ENCODE measurements around the gene NR3C2.

NR3C2 gene

DNA sequence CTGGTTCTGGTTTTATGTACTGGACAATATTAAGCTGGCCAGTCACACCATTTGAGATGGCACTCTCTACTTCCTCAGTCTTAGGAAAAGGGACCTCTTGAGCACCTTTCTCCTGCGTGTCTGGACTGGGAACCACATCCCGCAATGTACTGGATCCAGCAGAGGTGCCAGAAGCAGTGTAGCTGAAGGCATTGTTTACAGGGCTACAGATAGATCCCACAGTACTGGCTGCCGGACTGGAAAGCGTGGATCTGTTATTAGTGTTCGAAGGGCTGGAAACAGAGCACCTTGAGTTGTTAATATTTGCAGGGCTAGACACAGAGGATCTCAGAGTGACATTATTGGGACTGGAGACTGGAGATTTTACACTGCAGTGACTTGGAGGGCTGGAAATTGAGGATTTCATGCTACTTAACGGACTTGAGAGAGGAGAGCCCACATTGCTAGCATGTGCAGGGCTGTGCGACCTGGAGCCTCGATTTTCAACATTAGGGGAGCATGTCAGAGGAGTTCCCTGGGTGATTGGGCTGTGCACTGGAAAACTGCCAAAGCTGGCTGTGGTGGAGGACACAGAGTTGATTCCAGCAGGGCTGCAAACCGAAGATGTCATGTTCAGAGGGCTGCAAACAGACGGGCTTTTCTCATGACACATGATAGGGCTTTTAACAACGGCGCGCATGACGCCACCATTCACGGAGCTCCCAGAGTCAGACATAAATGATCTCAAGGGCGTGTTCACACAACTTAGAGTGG, 6.4 kb downstream of the NR3C2 start:
- no peak for DNase-seq (ENCODE audit: low spot score)

DNA sequence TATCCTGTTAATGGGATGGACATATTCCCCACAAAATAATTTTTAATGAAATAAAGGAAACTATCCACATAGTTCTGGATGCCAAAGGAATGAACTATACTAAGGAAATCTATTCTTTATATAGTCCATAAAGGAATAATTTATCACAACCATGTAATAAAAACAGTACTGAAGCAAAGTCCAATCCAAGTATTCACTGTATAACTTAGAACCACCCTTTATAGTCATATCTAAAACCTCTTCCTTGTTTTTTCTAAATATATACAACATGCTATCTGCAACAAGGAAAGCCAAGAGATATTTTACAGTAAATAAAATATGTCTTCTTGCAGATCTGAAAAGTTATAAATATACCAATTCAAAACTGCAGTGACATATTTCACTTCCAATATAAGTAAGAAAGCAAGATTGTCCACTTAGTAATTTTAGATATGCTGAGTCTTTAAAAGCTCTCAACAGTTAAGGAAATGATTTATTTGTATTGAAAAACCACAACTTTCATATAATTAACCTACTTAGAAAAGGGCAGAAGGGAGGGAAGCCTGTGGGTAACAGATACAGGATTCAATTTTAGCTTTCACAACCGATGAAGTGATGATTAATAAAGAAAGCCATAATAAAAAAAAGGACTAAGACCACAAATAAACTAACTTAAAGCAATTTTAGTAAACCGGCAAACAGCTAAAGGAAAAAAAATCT, 8.0 kb downstream of the NR3C2 start:
- DNase-seq (ENCODE audit: low spot score): no peak

DNA sequence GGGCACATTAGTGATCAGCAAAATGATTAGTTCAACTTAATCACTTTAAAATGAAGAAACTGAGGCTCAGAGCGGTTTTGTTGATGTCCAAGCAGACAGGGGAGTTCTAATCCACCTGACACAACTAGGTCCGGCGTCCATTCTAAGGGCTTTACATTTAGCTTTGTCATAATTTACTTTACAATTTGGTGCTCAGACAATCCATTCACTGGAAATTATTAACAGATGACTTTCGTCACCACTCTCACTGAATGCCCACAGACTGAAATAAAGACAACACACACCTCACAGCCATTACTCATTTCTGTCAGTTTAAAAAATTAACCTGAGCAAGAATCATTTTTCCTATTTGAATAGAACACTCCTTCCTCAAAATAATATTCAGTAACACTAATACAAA, 10.8 kb downstream of the NR3C2 start:
- no peak for DNase-seq (ENCODE audit: low spot score)

DNA sequence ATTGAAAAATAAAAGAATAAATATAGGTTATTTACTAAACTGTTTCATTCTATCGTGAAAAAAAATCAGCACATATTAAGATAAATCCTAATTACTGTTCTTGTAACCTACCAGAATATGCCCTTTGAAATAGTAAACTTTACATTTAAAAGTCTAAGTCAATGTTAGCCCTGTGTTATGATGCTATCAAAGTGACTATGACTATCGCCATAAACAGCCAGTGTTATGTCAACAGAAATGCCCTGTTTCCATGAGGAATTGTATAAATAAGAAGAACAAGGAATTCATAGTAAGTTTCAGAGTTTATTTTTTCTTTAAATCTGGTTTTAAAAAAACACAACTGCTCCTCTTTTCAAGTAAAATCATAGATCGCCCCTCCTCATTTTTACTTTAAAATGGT, 11.4 kb downstream of the NR3C2 start:
- no peak for DNase-seq (ENCODE audit: low spot score)

DNA sequence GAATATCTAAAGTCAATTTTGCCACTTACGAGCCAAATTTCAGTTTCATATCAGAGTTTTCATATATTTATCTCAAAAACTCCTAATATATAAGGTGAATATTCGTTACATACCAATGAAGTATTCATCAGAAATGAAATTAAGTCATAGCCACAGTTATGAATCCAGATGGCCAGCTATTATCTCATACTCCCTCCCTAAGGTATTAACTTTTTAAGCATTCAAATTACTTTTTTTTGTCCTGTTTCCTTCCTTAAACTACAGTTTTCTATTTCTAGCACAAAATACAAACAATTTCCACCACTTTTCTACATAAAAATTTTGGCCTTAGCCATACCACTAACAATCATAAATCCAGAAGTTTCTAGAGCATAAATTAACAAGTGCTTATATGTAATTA, 13.0 kb downstream of the NR3C2 start:
- DNase-seq (ENCODE audit: low spot score): no peak

- no peak for DNase-seq (ENCODE audit: low spot score)
These were observed 15.6 kb downstream of the NR3C2 start for GRCh38 chr4:148426643-148427042.

GRCh38 chr4:148425327-148426110, 16.7 kb downstream of the NR3C2 start:
- no peak for DNase-seq (ENCODE audit: low spot score)

GRCh38 chr4:148420397-148420796, 21.8 kb downstream of the NR3C2 start:
- DNase-seq (ENCODE audit: low spot score): no peak

GRCh38 chr4:148415500-148415899, 26.7 kb downstream of the NR3C2 start:
- no peak for DNase-seq (ENCODE audit: low spot score)

GRCh38 chr4:148412460-148412994, 29.7 kb downstream of the NR3C2 start:
- DNase-seq (ENCODE audit: low spot score): no peak

DNA sequence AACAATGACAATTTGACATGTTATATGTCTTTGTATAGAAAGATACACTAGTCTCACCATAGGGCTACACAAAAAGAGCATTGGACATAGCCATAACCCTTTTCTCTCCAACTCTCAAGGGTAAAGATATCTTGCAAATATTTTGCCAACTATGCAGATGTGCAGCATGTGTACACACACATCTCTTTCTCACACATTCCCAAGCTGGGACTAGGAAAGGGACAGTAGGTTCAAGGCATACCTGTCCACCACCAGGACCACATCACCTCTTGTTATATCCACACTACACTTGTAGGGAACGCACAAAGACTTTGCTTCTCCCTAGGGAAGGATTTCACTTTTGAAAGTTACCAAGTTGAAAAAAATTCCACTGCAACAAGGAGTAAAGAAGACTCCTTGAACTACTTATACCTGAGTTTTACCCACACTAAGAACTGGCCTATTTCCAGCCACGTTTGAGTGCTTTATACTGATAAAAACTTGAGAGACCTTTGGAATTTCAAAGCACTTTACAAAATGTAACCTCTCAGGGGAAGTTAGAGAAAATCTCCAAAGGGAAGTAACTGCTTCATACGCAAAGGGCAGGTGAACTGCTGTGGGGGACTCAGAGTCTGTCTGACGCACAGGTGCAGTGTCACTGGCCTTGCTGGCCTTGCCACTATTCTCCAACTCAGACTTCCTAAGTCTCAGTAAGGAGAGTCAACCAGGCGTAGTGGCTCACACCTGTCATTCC, 36.9 kb downstream of the NR3C2 start:
- no peak for DNase-seq (ENCODE audit: low spot score)

GRCh38 chr4:148398988-148399387, 43.2 kb downstream of the NR3C2 start:
- DNase-seq (ENCODE audit: low spot score): no peak

- DNase-seq (ENCODE audit: low spot score): no peak
These were observed 44.4 kb downstream of the NR3C2 start for GRCh38 chr4:148397771-148398170.

DNA sequence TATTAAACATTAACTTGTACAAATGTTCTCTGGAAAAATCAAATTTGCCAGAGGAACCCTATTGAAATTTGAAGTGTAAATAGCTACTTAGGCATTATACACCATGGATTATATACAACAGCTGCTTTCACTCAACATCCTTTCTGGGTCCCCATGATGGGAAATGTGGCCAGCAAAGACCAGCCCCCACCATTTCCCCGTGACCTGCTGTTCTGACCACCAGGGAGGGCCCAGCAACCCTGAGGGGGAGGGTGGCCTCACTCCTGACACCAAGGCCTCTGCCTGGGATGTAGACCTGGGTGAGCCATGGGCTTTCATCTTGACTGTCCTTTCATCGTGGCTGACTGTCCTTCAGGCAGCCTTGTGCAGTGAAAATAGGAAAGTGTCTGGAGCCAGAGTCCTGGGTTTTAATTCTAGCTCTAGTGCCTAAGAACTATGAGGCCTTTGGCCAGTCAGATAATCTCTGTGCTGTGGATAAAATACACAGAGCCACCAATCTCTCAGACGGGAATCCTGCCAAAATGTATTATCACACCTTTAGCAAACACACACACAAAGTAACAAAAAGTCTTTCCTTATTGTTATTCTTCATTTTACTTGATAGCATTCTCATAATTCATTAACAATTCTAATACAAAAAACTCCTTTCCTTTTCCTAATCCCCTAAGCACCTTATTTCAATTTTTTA, 45.1 kb downstream of the NR3C2 start:
- no peak for DNase-seq (ENCODE audit: low spot score)

GRCh38 chr4:148395771-148396170, 46.4 kb downstream of the NR3C2 start:
- no peak for DNase-seq (ENCODE audit: low spot score)

DNA sequence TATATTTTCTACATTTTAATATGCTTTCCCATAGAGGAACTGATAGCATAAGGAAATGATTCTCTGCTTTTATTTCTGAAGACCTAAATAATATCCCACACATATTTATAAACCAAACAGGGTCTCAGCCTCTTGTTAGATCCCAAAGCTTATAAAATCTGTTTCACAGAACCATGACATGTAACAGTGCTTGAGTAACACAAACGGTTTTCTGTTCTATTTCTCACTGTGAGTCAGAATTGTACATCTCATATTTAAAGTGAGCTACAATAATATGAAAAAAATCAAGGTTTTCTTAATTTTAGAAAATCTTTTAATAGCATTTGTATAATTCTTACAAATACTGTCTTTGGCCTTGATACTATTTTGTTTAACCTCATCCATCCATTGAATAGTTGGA, 51.2 kb downstream of the NR3C2 start:
- DNase-seq (ENCODE audit: low spot score): no peak

DNA sequence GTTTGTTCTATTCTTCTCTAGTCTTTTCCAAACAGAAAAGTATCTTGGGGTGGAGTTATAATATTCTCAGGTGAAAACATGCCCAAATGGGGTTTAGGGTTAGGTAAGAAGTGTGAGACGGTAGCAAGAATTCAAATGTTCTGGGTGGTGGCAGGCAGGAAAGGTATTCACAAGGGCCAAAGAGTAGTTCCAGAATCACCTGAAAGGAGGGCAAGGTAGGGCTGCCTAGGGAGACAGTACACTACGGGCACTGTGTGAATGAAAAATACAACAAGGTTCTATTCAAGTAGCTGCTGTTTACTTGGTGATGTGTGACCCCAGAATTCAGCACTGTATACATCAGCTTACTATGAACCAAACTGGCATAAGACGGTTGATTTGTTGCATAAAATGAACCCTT, 51.9 kb downstream of the NR3C2 start:
- no peak for DNase-seq (ENCODE audit: low spot score)

DNA sequence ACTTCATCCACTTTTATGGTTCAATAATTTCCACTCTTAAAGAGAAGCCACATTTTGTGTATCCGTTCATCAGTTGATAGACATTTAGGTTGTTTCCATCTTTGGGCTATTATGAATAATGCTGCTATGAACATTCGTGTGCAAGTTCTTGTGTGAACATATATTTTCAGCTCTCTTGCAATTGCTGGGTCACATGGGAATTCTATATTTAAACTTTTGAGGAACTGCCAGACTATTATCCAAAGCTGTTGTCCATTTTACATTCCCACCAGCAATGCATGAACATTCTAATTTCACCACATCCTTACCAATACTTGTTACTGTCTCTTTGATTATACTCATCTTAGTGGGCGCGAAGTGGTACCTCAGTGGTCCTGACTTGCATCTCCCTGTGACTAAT, 61.9 kb downstream of the NR3C2 start:
- DNase-seq (ENCODE audit: low spot score): no peak

- DNase-seq (ENCODE audit: low spot score): peak; percentile 71
These were observed 66.1 kb downstream of the NR3C2 start for GRCh38 chr4:148376151-148376550.

DNA sequence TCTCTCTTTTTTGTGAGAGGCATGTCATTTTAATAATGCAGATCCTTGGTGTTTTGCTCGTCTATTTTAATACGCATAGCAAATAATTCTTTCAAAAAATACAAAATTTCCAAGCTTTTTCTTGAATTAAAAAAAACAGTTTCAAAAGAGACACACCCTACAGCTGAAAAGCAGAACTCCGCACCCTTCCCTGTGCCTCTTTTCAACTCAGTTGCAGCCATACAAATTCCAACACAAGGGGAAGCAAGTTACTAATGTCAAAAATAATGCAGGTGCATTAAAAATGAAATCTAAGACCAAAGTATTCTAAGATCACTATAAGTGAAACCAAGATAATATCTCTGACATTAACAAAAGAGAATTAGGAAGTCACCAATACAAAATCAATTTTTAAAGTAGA, 66.6 kb downstream of the NR3C2 start:
- DNase-seq (ENCODE audit: low spot score): no peak

DNA sequence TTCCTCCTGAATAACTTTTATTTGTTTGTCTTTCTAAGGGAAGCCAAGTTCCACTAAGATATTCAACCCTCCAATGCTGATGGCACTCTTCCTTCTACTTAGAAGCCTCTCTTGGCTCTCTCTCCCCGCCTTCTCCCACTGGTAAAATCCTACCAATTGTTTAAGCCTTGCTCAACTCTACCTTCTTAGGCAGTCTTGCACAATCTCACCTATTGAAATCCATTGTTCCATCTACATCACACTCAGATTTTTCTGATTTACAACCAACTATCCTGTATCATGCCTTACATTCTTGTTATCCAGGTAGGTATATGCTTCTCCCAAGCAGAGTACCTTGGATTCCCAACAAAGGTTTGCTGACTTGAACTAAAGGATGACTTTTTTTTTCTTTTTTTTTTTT, 69.1 kb downstream of the NR3C2 start:
- DNase-seq (ENCODE audit: low spot score): no peak

Data from CD4-positive, alpha-beta T cell treated with Interleukin-6 at 100 ng/mL for 8 hours (primary cell).